GM12892 (cell line): ENCODE measurements around the gene HTRA3.

Experiments
- DNase-seq: peaks from one replicate; pipeline ENCODE4 v3.0.0; 2011; ENCODE audit not compliant: insufficient read length
- FAIRE-seq: peaks from 2 replicates; lab custom pipeline; 2011; peaks lifted over from hg19 to GRCh38; lab: Jason Lieb, UNC
- POLR2A ChIP-seq: IDR thresholded peaks from 2 replicates; pipeline ENCODE4 v1.6.1; 2011; ENCODE audit warnings: low read depth, low read length, control low read depth
- POLR2AphosphoS5 ChIP-seq: IDR thresholded peaks from 2 replicates; pipeline ENCODE4 v1.6.1; 2011; ENCODE audit warnings: low read depth, low read length, control low read depth
- TAF1 ChIP-seq: IDR thresholded peaks from 2 replicates; pipeline ENCODE4 v1.6.1; 2011; ENCODE audit warnings: low read depth, mild to moderate bottlenecking, control low read depth, low read length, borderline replicate concordance

Gene HTRA3

DNA sequence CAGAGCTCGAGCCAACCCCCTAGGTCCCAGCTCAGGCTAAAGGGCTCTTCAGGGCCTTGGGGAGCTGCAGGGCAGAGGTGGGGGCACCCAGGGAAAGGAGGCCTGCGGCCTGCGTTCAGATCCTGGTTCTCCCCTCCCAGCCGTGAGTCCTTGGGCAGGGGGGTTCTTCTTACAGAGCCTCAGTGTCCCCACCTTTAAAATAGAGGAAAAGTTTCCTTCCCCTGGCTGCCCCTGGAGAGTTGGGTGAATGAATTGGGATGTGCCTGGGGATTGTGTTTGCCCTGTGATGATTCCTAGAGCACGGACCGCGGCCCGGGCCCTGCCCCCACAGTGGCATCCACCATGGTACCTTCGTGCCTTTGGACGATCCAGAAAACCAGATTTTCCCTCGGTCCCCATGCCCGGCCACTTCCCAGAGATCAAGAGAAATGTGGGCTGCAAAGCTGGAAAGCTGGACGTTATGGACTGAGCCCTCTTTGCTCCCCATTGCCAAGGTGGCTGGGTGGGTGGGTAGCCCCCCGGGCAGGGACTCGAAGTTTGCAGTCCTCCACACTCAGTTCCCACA lies 11.4 kb downstream of the HTRA3 start:
- TF ChIP-seq TAF1: no peak
- TF ChIP-seq POLR2A: no peak
- TF ChIP-seq POLR2AphosphoS5: no peak
- DNase-seq (no peak), FAIRE-seq (no peak)

GRCh38 chr4:8281519-8282133 lies 12.1 kb downstream of the HTRA3 start:
- FAIRE-seq (no peak), DNase-seq (no peak)
- no peak for TF ChIP-seq POLR2AphosphoS5
- TF ChIP-seq POLR2A: no peak

GRCh38 chr4:8282134-8282641 lies 12.6 kb downstream of the HTRA3 start:
- DNase-seq: no peak
- no peak for FAIRE-seq
- no peak for TF ChIP-seq POLR2A
- TF ChIP-seq POLR2AphosphoS5: no peak
- no peak for TF ChIP-seq TAF1

GRCh38 chr4:8282742-8283141 lies 13.2 kb downstream of the HTRA3 start:
- FAIRE-seq: no peak
- DNase-seq: no peak
- TF ChIP-seq TAF1: no peak
- no peak for TF ChIP-seq POLR2AphosphoS5
- TF ChIP-seq POLR2A: no peak

GRCh38 chr4:8283161-8283560 lies 13.6 kb downstream of the HTRA3 start:
- no peak for DNase-seq
- TF ChIP-seq POLR2A: no peak
- TF ChIP-seq POLR2AphosphoS5: no peak
- TF ChIP-seq TAF1: no peak
- no peak for FAIRE-seq

GRCh38 chr4:8283631-8284121 lies 14.1 kb downstream of the HTRA3 start:
- FAIRE-seq (no peak), DNase-seq (no peak)
- TF ChIP-seq POLR2AphosphoS5: no peak
- no peak for TF ChIP-seq TAF1
- no peak for TF ChIP-seq POLR2A

GRCh38 chr4:8284391-8284790 lies 14.8 kb downstream of the HTRA3 start:
- TF ChIP-seq TAF1 (no peak), POLR2AphosphoS5 (no peak), POLR2A (no peak)
- FAIRE-seq: no peak

GRCh38 chr4:8285143-8285975 lies 15.8 kb downstream of the HTRA3 start:
- FAIRE-seq (no peak), DNase-seq (no peak)
- TF ChIP-seq POLR2AphosphoS5 (no peak), POLR2A (no peak), TAF1 (no peak)

More at GRCh38 chr4:8284391-8284790, 14.8 kb downstream of the HTRA3 start:
- DNase-seq: no peak

DNA sequence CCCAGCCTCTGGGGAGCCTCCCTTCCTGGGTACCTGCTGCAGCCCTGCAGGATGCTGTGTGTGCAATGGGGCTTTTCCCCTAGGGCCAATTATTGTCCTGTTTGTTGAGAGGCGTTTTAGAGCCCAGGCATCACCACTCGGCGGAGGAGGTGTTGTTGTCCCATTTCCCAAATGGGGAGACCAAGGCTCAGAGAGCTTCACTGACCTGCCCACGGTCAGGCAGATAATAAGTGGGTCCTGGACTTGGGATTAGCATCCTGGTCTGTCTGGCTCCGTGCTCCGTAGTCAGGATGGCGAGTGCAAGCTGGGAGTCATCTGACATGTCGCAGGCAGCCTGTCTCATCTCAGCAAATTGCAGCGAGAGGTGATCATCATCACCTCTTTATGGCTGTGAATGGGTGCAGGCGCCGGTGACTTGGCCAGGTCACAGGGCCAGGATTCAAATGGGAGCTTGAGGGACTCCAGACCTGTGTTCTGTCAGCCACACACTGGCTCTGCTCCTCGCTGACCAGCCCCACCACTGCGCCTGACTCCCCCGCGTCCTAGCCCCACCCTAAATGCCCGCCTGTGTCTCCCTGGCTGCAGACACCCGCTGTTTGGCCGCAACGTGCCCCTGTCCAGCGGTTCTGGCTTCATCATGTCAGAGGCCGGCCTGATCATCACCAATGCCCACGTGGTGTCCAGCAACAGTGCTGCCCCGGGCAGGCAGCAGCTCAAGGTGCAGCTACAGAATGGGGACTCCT lies 16.6 kb downstream of the HTRA3 start:
- DNase-seq: no peak
- FAIRE-seq: no peak
- TF ChIP-seq POLR2AphosphoS5 (no peak), POLR2A (no peak), TAF1 (no peak)

DNA sequence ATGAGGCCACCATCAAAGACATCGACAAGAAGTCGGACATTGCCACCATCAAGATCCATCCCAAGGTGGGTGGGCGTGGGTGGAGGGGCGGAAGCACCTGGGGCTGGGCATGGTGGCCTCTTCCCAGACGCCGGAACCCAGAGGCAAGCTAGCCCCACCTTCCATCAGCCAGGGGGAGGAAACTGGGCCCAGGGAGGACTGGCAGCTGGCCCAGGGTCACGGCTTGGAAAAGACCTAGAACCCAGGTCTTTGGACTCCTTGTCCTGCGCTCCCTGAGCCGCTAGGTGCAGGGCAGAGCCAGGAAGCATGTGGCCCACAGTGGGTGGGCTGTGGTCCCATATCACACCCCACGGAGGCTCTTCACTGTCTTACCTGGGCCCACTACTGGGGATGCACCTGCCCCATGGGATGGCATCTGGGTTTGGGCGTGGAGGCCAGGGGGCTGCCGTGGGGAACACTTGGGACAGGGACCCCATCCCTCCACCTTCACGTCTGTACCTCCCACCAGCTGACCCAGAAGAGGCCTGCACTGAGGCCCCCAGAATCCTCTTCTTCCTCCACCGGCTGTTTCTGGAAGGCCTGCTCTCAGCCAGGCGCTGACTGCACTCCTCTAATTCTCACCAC lies 17.3 kb downstream of the HTRA3 start:
- FAIRE-seq (no peak), DNase-seq (no peak)

More for the DNA sequence above, 17.3 kb downstream of the HTRA3 start:
- no peak for TF ChIP-seq POLR2AphosphoS5
- no peak for TF ChIP-seq TAF1
- no peak for TF ChIP-seq POLR2A
